CD14-positive monocyte (primary cell): Measurements from ENCODE around the gene PDE4DIP. TPM values are rescaled to one million over a fixed set of nuclear protein-coding genes. Genes with fewer than 3 reads are reported as not detected.
"Not testable (repeated sequence)": the region's sequence is repeated elsewhere in the genome, so short reads cannot be mapped to it uniquely, and the experiment has no call there.

Experiments
- DNase-seq, 3 donors: peaks; one replicate each; pipeline ENCODE4 v3.0.0-alpha.2; 2011 to 2022
- H2AFZ ChIP-seq: 2 replicates; pipeline ENCODE4 v1.6.0; 2012; ENCODE audit warnings: mild to moderate bottlenecking, low read depth, low read length, inconsistent platforms; ENCODE audit not compliant: insufficient read depth, poor library complexity, severe bottlenecking
- H3K27ac ChIP-seq, 2 donors: 1 replicate in 1 of 2; 2 replicates in 1 of 2; pipeline ENCODE4 v1.5.1; 2012 to 2013; ENCODE audit warnings: low read length in 2 of 2, control low read depth in 1 of 2, inconsistent platforms in 1 of 2, low read depth in 1 of 2, mild to moderate bottlenecking in 1 of 2
- H3K27me3 ChIP-seq, 2 donors: one replicate each; pipeline versions ENCODE4 v1.6.0 to v1.6.1; 2011 to 2013; ENCODE audit warnings: low read length in 2 of 2; ENCODE audit not compliant: control insufficient read depth in 2 of 2, insufficient read depth in 2 of 2
- H3K36me3 ChIP-seq, 2 donors: replicated peaks in 1 of 2; 1 replicate in 1 of 2; 2 replicates in 1 of 2; pipeline versions ENCODE4 v1.5.1 to v1.6.1; 2012 to 2013; ENCODE audit warnings: low read length in 2 of 2, control low read depth in 1 of 2, inconsistent platforms in 1 of 2, mild to moderate bottlenecking in 1 of 2; ENCODE audit not compliant: insufficient read depth in 2 of 2, control insufficient read depth in 1 of 2
- H3K4me1 ChIP-seq, 2 donors: 1 replicate in 1 of 2; 2 replicates in 1 of 2; pipeline versions ENCODE4 v1.5.1 to v1.6.1; 2012 to 2013; ENCODE audit warnings: low read length in 2 of 2, control low read depth in 1 of 2, inconsistent platforms in 1 of 2, mild to moderate bottlenecking in 1 of 2, moderate library complexity in 1 of 2; ENCODE audit not compliant: insufficient read depth in 2 of 2, control insufficient read depth in 1 of 2
- H3K4me2 ChIP-seq: replicated peaks from 2 replicates; pipeline ENCODE3; 2012; ENCODE audit warnings: low read length, moderate library complexity, mild to moderate bottlenecking; ENCODE audit not compliant: poor library complexity, severe bottlenecking; ENCODE audit errors: extremely low read depth
- H3K4me3 ChIP-seq, 3 experiments: fragments of 200-600 bp in 1 of 3; sonication (generic) in 1 of 3; replicated peaks in 1 of 3; 1 replicate in 2 of 3; 2 replicates in 1 of 3; pipeline ENCODE4 v1.5.1; 2011 to 2013; ENCODE audit warnings: low read length in 3 of 3, mild to moderate bottlenecking in 3 of 3, control low read depth in 2 of 3, low read depth in 2 of 3, inconsistent platforms in 1 of 3, moderate library complexity in 1 of 3
- H3K79me2 ChIP-seq: 2 replicates; pipeline ENCODE4 v1.6.0; 2012; ENCODE audit warnings: mild to moderate bottlenecking, control low read depth, inconsistent platforms, low read length, moderate library complexity; ENCODE audit not compliant: insufficient read depth
- H3K9ac ChIP-seq: 2 replicates; pipeline ENCODE4 v1.6.0; 2017; ENCODE audit warnings: low read length, mild to moderate bottlenecking; ENCODE audit not compliant: insufficient read depth, poor library complexity, severe bottlenecking
- H3K9me3 ChIP-seq, 2 donors: replicated peaks in 1 of 2; 1 replicate in 1 of 2; 2 replicates in 1 of 2; pipeline versions ENCODE4 v1.5.1 to v1.6.1; 2012 to 2013; ENCODE audit warnings: low read length in 2 of 2, control low read depth in 1 of 2; ENCODE audit not compliant: control insufficient read depth in 1 of 2, insufficient read depth in 1 of 2
- H4K20me1 ChIP-seq: 2 replicates; pipeline ENCODE4 v1.6.0; 2012; ENCODE audit warnings: mild to moderate bottlenecking, low read length, control low read depth, moderate library complexity; ENCODE audit not compliant: insufficient read depth
- H3K27ac Mint-ChIP-seq, 7 donors: one replicate each; pipeline ENCODE4 v1.8.0; 2020; ENCODE audit warnings: mild to moderate bottlenecking in 7 of 7, mixed read lengths in 7 of 7, moderate library complexity in 6 of 7, inconsistent platforms in 2 of 7
- H3K27me3 Mint-ChIP-seq, 3 donors: one replicate each; pipeline ENCODE4 v1.8.0; 2021 to 2022; ENCODE audit warnings: low read depth in 3 of 3, mild to moderate bottlenecking in 3 of 3, mixed read lengths in 3 of 3, moderate library complexity in 3 of 3, inconsistent platforms in 1 of 3
- H3K36me3 Mint-ChIP-seq, 2 donors: one replicate each; pipeline ENCODE4 v1.8.0; 2020; ENCODE audit warnings: mixed read lengths in 2 of 2, inconsistent platforms in 1 of 2, mild to moderate bottlenecking in 1 of 2
- H3K4me1 Mint-ChIP-seq: one replicate; pipeline ENCODE4 v1.8.0; 2020; ENCODE audit warnings: mild to moderate bottlenecking, mixed read lengths
- H3K4me3 Mint-ChIP-seq, 2 donors: one replicate each; pipeline ENCODE4 v1.8.0; 2020; ENCODE audit warnings: mild to moderate bottlenecking in 2 of 2, mixed read lengths in 2 of 2, moderate library complexity in 1 of 2
- H3K9me3 Mint-ChIP-seq, 7 donors: one replicate each; pipeline ENCODE4 v1.8.0; 2020 to 2022; ENCODE audit warnings: mixed read lengths in 7 of 7, mild to moderate bottlenecking in 6 of 7, moderate library complexity in 6 of 7, inconsistent platforms in 2 of 7
- WGBS: methylation state at CpG from one replicate; pipeline ENCODE4 v1.1.5; 2013; ENCODE audit warnings: missing lambda C conversion rate; ENCODE audit not compliant: insufficient coverage; 5-methylcytosine and 5-hydroxymethylcytosine counted together
- intact Hi-C, 2 donors: fragments of 100-400 bp; cut with micrococcal nuclease; formaldehyde crosslinking; loops; one replicate each; pipeline versions ENCODE4 v1.15.0 to v1.15.1; 2023
- polyA plus RNA-seq, 3 donors: library from polyadenylated mRNA; depleted of rRNA in 1 of 3; unstranded in 2 of 3; stranded (reverse) in 1 of 3; fragments of 300-500 nt in 2 of 3; fragments of >200 nt in 1 of 3; fragmentation: Illumina TruSeq in 2 of 3; gene quantifications; 1 replicate in 2 of 3; 2 replicates in 1 of 3; pipeline ENCODE4 v1.2.3, GENCODE V29; 2012 to 2021

Gene PDE4DIP
- polyA plus RNA-seq, 3 donors = 11.6 to 22.5 (median 14.6) TPM

DNA sequence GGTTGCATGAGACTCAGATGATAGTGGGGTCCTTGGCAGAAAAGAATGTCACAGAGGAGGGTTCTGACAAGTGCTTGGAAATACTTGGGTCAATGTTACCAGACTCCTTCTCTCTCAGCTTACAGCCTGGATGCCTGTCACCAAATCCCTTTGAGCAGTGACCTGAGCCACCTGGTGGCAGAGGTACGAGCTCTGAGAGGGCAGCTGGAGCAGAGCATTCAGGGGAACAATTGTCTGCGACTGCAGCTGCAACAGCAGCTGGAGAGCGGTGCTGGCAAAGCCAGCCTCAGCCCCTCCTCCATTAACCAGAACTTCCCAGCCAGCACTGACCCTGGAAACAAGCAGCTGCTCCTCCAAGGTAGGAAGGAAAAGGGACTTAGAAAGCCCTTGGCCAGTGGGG is 180.1 kb downstream of the PDE4DIP start:
- H3K4me3 ChIP-seq, H3K9me3 Mint-ChIP-seq, H3K4me1 Mint-ChIP-seq, H3K4me2 ChIP-seq, H3K79me2 ChIP-seq, H3K36me3 Mint-ChIP-seq, H2AFZ ChIP-seq, H3K27me3 ChIP-seq, H3K27ac ChIP-seq, H3K4me3 Mint-ChIP-seq, H3K27ac Mint-ChIP-seq, H3K36me3 ChIP-seq, intact Hi-C loops, H3K4me1 ChIP-seq, H3K27me3 Mint-ChIP-seq, H3K9ac ChIP-seq, DNase-seq, H3K9me3 ChIP-seq, H4K20me1 ChIP-seq: not testable (repeated sequence)
- no CpG with 5 or more reads among the region's 3 CpGs for WGBS

GRCh38 chr1:149033916-149034315 is 189.7 kb downstream of the PDE4DIP start:
- H3K9ac ChIP-seq, H3K27me3 Mint-ChIP-seq, H3K36me3 ChIP-seq, H2AFZ ChIP-seq, H3K9me3 ChIP-seq, H3K9me3 Mint-ChIP-seq, H3K4me2 ChIP-seq, intact Hi-C loops, H3K4me1 Mint-ChIP-seq, H3K27ac ChIP-seq, H3K27me3 ChIP-seq, H3K27ac Mint-ChIP-seq, H4K20me1 ChIP-seq, H3K4me3 ChIP-seq, DNase-seq, H3K4me3 Mint-ChIP-seq, H3K36me3 Mint-ChIP-seq, H3K4me1 ChIP-seq, H3K79me2 ChIP-seq: not testable (repeated sequence)
- WGBS = no CpG with 5 or more reads among the region's 3 CpGs

DNA sequence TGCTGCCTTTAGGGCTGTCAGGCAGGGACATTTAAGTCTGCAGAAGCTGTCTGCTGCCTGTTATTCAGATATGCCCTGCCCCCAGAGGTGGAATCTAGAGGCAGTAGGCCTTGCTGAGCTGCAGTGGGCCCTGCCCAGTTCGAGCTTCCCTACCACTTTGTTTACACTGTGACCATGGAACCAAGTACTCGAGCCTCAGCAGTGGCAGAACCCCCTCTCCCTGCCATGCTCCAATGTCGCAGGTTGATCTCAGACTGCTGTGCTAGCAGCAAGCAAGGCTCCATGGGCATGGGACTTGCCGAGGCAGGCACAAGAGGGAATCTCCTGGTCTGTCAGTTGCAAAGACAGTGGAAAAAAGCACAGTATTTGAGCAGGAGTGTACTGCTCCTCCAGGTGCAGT is 198.8 kb downstream of the PDE4DIP start:
- WGBS = no CpG with 5 or more reads among the region's 4 CpGs
- H3K4me1 ChIP-seq, H3K79me2 ChIP-seq, DNase-seq, H4K20me1 ChIP-seq, intact Hi-C loops, H2AFZ ChIP-seq, H3K4me3 Mint-ChIP-seq, H3K9me3 ChIP-seq, H3K27me3 Mint-ChIP-seq, H3K27ac Mint-ChIP-seq, H3K4me3 ChIP-seq, H3K27me3 ChIP-seq, H3K4me2 ChIP-seq, H3K27ac ChIP-seq, H3K36me3 ChIP-seq, H3K9ac ChIP-seq, H3K36me3 Mint-ChIP-seq, H3K4me1 Mint-ChIP-seq: not testable (repeated sequence)
- H3K9me3 Mint-ChIP-seq = peaks cover 5 to 25% (median 14%) of the 10 kb centered on the region in 7 donors

DNA sequence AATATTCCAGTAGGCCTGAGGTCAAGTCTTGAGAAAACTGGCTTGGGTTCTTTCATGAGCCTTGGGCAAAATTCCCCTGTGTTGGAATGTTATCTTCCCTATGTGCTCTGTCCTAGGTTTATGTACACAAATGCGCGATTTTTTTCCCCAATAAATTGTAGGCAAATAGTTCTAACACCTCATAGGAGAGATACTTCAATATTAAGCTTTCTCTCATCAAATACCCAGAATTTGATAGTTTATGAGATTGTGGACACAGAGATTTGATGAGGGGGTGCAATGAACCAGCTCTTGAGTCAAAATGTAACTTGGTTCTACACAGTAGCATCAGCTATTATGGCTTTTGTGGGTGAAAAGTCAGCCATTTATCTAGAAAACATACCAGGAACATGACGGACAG is 220.4 kb downstream of the PDE4DIP start:
- H3K36me3 ChIP-seq, H3K9me3 ChIP-seq, H3K4me1 ChIP-seq, H3K4me3 Mint-ChIP-seq, H3K27ac ChIP-seq, DNase-seq, H3K27ac Mint-ChIP-seq, H3K9ac ChIP-seq, H4K20me1 ChIP-seq, H3K27me3 Mint-ChIP-seq, H3K4me1 Mint-ChIP-seq, H2AFZ ChIP-seq, H3K4me3 ChIP-seq, intact Hi-C loops, H3K27me3 ChIP-seq, H3K79me2 ChIP-seq, H3K9me3 Mint-ChIP-seq, H3K4me2 ChIP-seq: not testable (repeated sequence)
- peaks cover 8 to 20% of the 10 kb centered on the region in 2 donors for H3K36me3 Mint-ChIP-seq
- no CpG with 5 or more reads among the region's 3 CpGs for WGBS
